SKM-1 treated with dmso at 0.1 percent for 144 hours (cell line): ENCODE results near the gene TMEM116.
"Not testable (repeated sequence)": the region's sequence is repeated elsewhere in the genome, so short reads cannot be mapped to it uniquely, and the experiment has no call there.

ENCODE experiments used
- DNase-seq: peaks from one replicate; lab custom pipeline; 2025; ENCODE audit not compliant: unreplicated experiment; lab: John Stamatoyannopoulos, UW

Gene TMEM116

DNA sequence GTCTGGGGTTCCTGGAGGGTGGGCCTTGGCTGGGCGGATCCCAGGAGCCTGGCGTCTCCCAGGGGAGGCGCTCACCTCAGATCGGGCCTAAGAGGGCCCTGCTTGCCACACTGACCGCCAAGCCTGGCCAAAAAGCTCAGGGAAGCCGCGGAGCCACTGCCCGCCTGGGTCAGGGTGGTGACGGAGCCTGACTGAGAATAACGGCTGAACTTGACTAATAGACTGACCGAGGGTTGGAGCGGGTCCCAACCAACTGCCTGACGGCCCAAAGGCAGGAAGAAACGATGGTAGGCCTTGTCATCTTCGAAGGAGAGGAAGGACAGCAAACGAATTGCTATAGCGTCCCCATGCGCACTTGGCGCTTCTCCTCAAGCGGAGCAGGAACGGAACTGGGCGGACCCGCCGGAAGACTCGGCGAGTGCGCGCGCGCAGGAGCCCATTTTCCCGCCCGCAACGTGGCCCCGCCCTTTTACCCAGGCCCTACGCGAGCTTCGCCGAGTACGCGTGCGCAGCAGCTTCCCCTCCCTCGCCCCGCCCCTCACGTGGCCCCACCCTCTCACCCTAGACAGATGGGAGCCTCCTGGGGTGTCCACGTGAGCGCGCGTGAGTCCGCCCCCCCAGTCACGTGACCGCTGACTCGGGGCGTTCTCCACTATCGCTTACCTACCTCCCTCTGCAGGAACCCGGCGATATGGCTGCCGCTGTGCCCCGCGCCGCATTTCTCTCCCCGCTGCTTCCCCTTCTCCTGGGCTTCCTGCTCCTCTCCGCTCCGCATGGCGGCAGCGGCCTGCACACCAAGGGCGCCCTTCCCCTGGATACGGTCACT, at the start of gene TMEM116, which contains the start of gene ERP29:
Gene TMEM116, minus strand, starts transcription at position 391 of the 826 bp plus-strand sequence. CDS start 7,895 bp downstream, outside the sequence.
Gene ERP29, plus strand, starts transcription at position 652 of the 826 bp plus-strand sequence. Its CDS starts 40 bp downstream, at position 692.
- peak; percentile 83 for DNase-seq

DNA sequence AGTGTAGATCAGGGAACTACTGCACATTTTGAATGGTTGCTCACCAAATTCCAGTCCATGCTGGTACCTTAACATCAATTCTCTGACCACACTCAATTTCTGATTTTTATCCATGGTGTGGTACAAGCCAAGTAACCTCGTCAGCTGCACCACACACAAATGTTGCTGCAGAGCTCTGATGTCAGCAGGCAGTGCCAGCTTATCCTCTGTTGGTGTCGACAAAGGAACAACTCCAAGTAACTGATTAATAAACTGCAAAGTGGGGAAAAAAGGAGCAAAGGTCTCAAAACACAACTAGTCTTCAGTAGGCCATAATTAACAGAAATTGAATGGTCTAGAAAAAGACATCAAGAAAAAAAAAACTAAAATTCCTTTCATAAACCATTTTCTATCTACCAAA, 48.2 kb upstream of the TMEM116 start:
- no peak for DNase-seq

GRCh38 chr12:112049351-112049750, 36.4 kb upstream of the TMEM116 start:
- DNase-seq = no peak

GRCh38 chr12:112046003-112046402, 33.0 kb upstream of the TMEM116 start:
- no peak for DNase-seq

GRCh38 chr12:112036614-112037013, 23.6 kb upstream of the TMEM116 start:
- not testable (repeated sequence) for DNase-seq

- no peak for DNase-seq
These were observed 22.3 kb upstream of the TMEM116 start for GRCh38 chr12:112035219-112035785.

DNA sequence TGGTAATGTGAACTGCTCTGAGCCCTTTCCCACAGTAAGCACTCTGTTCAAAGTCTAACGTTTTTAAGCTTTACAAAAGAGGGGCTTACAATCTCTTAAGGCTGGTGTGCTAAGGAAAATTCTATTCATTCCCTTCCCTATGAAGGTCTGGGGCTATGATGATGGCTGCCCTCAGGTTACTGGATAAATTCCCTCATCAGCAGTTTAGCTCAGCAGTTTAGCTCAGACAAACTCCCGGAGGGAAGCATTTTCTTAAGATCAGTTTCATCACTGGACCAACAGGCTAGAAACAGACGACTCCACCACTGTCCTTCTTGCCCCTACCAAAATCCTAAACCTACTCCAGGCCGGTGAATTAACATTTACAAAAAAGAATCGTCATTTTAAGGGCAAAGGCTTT, 19.3 kb upstream of the TMEM116 start:
- DNase-seq = no peak

DNA sequence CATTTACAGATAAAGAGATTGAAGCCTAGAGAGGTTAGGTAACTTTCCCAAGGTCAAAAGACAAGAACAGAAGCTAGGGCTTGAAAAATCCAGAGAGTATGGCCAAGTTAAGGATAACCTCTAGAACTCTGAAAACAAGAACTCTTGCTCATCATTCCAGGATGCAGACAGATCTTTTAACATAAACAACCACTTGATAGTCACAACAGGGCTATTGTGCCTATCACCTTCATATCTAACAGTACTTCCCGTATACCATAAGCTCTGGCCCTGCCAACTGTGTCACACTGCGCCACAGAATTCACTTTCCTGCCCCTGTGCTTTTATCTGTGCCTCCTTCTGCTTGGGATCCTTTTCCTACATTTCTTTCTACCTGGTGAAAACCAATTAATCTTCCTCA, 18.5 kb upstream of the TMEM116 start:
- DNase-seq = no peak

GRCh38 chr12:112029301-112029700, 16.3 kb upstream of the TMEM116 start:
- DNase-seq = peak; percentile 0

DNA sequence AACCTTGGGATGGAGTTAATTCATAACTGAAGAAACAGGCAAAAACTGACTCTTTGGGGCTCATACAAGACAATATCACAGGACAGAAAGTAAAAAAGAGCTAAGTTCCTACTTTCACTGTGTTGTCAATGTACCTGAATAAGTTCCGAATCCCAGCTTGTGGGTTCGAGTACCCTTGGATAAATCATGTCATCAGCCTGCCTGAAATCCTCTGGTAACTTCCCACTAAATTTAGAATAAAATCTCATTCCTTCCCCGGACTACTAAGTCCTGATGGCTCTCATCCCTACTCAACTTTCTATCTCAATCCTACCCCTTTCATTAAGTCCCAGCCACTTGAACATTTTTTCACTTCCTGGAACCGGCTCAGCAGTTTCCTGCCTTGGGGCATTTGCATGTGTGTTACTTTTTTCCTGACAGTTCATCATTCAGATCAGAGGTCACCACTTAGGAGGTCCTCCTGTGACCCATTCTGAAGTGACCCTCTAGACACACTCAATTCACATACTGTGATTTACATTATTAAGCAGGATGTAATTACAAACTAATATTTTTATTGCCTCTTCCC, 12.9 kb upstream of the TMEM116 start:
- no peak for DNase-seq

DNA sequence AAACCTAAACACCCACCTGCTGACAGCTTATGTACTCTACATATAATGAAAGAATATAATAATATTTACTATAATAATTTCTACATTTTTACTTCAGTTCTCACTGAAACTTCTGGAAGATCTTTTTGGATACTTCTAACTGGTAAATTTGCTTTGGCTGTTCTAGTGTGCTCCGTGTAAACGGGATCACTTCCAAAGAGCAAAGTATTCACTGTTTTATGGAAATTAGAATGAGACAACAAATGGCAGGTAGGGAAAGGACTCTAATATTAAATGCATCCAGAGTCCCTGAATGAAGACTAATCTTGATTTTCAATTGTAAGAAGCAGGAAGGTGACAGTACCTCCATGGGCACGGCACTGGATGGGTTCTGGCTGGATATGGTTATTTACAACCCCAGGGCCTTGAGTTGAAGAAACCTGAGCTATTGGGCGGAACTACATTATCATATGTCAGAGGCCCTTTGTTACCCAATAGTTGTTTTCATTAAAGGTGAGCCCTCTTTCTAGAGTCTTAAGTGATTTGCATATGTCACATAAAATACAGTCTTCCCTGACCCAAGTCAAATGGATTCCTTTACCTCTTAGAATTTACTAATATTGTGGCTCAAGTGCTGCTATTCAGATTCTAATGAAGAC, 10.9 kb upstream of the TMEM116 start:
- DNase-seq = no peak

DNA sequence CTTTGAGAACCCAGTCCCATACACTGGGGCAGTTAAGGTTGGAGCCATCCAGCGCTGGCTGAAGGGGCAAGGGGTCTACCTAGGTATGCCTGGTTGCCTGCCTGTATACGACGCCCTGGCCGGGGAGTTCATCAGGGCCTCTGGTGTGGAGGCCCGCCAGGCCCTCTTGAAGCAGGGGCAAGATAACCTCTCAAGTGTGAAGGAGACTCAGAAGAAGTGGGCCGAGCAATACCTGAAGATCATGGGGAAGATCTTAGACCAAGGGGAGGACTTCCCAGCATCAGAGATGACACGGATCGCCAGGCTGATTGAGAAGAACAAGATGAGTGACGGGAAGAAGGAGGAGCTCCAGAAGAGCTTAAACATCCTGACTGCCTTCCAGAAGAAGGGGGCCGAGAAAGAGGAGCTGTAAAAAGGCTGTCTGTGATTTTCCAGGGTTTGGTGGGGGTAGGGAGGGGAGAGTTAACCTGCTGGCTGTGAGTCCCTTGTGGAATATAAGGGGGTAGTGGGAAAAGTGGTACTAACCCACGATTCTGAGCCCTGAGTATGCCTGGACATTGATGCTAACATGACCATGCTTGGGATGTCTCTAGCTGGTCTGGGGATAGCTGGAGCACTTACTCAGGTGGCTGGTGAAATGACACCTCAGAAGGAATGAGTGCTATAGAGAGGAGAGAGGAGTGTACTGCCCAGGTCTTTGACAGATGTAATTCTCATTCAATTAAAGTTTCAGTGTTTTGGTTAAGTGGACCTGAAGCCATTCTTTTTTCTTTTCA, 9.5 kb upstream of the TMEM116 start:
- DNase-seq = no peak

DNA sequence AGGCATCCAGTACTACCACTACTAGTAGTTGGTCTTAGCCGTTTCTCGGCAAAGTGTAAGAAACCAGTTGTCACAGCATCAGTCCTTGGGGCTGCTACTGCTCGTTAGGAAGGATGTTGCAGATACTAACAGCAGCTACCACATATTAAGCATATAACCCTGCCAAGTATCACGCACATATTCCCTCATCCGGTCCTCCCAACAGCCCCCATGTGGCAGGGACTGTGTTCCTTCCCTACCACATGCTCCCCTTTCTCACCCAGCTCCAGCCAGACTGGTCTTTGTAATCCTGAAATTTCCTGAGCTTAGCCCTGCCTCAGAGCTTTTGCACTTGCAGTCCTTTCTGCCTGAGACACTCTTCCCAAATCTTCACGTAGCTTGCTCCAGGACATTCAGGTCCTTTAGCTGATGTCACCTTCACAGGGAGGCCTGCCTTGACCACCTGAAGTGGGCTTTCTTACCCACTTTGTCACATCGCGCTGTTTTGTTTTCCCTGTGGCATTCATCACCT, 8.0 kb upstream of the TMEM116 start:
- DNase-seq = no peak

- no peak for DNase-seq
These were observed 5.7 kb upstream of the TMEM116 start for GRCh38 chr12:112018571-112019237.

DNA sequence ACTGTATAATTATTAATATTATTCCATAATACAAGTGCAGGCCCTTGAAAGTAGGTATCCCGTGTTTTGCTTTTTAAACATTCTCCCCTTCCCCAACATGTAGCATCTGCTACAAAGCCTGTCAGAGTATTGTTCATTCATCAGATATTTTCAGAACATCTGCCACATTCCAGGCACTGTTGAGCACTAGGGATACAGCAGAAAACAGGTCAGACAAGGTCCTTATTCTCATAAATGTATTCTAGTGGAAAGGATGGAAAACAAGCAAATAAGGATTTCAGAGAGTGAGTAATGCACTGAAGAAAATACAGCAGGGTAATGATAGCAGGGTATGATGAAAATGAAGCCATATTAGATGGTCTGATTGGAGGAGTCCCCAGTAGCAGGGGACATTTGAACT, 4.1 kb upstream of the TMEM116 start:
- DNase-seq = no peak

DNA sequence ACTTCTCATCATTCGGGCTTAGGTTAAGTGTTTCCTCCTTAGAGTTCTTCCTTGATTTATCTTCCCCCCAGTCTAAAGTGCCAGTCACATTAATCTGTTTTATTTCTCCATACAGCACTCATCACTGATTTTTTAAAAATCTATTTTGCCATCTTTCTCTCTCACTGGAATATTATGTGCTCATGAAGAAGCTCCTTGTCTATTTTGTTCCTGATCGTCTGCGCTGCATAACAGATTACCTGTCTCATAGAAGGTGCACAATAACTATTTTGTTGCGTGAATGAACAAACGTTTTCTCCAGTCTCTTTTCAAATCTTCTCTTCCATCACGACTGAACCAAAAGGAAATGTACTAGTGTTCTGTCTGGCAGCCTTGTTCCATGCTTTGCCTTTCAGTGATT, 3.0 kb upstream of the TMEM116 start:
- DNase-seq = no peak

GRCh38 chr12:112013601-112014402, 837 bp upstream of the TMEM116 start:
- DNase-seq = peak; percentile 21

DNA sequence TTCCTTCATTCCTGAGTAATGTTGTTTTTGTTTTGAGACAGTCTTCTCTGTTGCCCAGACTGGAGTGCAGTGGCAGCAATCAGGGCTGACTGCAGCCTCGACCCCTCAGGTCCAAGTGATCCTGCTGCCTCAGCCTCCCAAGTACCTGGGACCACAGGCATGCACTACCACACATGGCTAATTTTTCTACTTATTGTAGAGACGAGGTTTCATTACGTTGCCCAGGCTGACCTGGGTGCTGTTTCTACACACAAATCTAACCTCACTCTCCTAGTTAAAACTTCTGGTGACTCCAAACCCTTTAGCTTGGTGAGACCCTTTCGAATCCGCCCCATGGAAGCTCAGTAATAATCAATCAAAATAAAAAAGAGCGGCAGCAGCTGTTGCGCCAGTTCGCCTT, 1.3 kb downstream of the TMEM116 start:
- no peak for DNase-seq
